Endothelial cell of umbilical vein (primary cell): ENCODE measurements around the gene FAM171A2. TPM values are rescaled to one million over a fixed set of nuclear protein-coding genes. Genes with fewer than 3 reads are reported as not detected.

Experiments
- BruUV-seq: library from RNA; stranded (reverse); fragments of 400-500 nt; replicated peaks from 2 replicates; lab custom pipeline; 2021; lab: Mats Ljungman, UMichigan
- CTCF ChIA-PET: fragments of 300-600, 350-600 bp; sonication (Branson Sonifier 250); formaldehyde crosslinking; loops from one replicate; lab custom pipeline; 2021; ENCODE audit warnings: antibody characterized with exemption, inconsistent platforms; lab: Charles Lee
- POLR2A ChIA-PET: fragments of 300-600, 350-600 bp; sonication (Branson Sonifier 250); formaldehyde crosslinking; loops from one replicate; lab custom pipeline; 2021; ENCODE audit warnings: antibody characterized with exemption, inconsistent platforms; lab: Charles Lee
- DNase-seq: peaks from one replicate; pipeline ENCODE4 v3.0.0-alpha.2; 2011; ENCODE audit warnings: low read depth, low spot score
- FAIRE-seq: peaks from 2 replicates; lab custom pipeline; 2011; peaks lifted over from hg19 to GRCh38; lab: Jason Lieb, UNC
- H2AFZ ChIP-seq: 2 replicates; pipeline ENCODE4 v1.6.0; 2012; ENCODE audit warnings: low read depth, low read length, control low read depth, inconsistent platforms
- H3K27ac ChIP-seq: 2 replicates; pipeline ENCODE4 v1.5.1; 2011; ENCODE audit warnings: low read depth, mild to moderate bottlenecking, control low read depth, low read length, moderate library complexity; ENCODE audit not compliant: insufficient read depth
- H3K27me3 ChIP-seq, 2 experiments: 2 replicates each; pipeline versions ENCODE4 v1.6.0 to v1.6.1; 2011; ENCODE audit warnings: low read length in 2 of 2, mixed read lengths in 1 of 2; ENCODE audit not compliant: control insufficient read depth in 2 of 2, insufficient read depth in 2 of 2
- H3K36me3 ChIP-seq, 2 experiments: 2 replicates in 1 of 2; 3 replicates in 1 of 2; pipeline ENCODE4 v1.5.1; 2011; ENCODE audit warnings: low read length in 2 of 2, mild to moderate bottlenecking in 1 of 2, moderate library complexity in 1 of 2; ENCODE audit not compliant: control insufficient read depth in 2 of 2, insufficient read depth in 2 of 2; ENCODE audit errors: extremely low read depth in 1 of 2
- H3K4me1 ChIP-seq: 3 replicates; pipeline ENCODE4 v1.5.1; 2011; ENCODE audit warnings: mild to moderate bottlenecking, low read length; ENCODE audit not compliant: control insufficient read depth, insufficient read depth; ENCODE audit errors: extremely low read depth
- H3K4me2 ChIP-seq: 2 replicates; pipeline ENCODE4 v1.6.1; 2011; ENCODE audit warnings: low read length, control low read depth, mixed read lengths; ENCODE audit not compliant: insufficient read depth
- H3K4me3 ChIP-seq, 3 experiments: fragments of 200-600 bp in 1 of 3; sonication (generic), shearing (Covaris generic) in 1 of 3; replicated peaks in 1 of 3; 2 replicates each; pipeline ENCODE4 v1.5.1; 2011 to 2016; ENCODE audit warnings: control low read depth in 3 of 3, low read length in 3 of 3, mild to moderate bottlenecking in 2 of 3, inconsistent platforms in 1 of 3, low read depth in 1 of 3, moderate library complexity in 1 of 3; ENCODE audit not compliant: insufficient read depth in 1 of 3
- H3K79me2 ChIP-seq: 2 replicates; pipeline ENCODE4 v1.6.0; 2012; ENCODE audit warnings: low read length, inconsistent platforms; ENCODE audit not compliant: control insufficient read depth, insufficient read depth
- H3K9ac ChIP-seq: replicated peaks from 2 replicates; pipeline ENCODE3; 2011; ENCODE audit warnings: low read length, control low read depth; ENCODE audit not compliant: insufficient read depth; ENCODE audit errors: extremely low read depth
- H3K9me1 ChIP-seq: replicated peaks from 3 replicates; pipeline ENCODE4 v1.6.0; 2011; ENCODE audit warnings: mild to moderate bottlenecking, low read length; ENCODE audit not compliant: control insufficient read depth, insufficient read depth; ENCODE audit errors: extremely low read depth
- H3K9me3 ChIP-seq: replicated peaks from 2 replicates; pipeline ENCODE4 v1.5.1; 2012; ENCODE audit warnings: low read length, inconsistent platforms; ENCODE audit not compliant: control insufficient read depth, insufficient read depth
- H4K20me1 ChIP-seq: replicated peaks from 2 replicates; pipeline ENCODE3; 2011; ENCODE audit warnings: mild to moderate bottlenecking, low read length; ENCODE audit not compliant: control insufficient read depth, insufficient read depth; ENCODE audit errors: extremely low read depth
- EZH2 ChIP-seq: IDR thresholded peaks from 2 replicates; pipeline ENCODE4 v1.6.1; 2012; ENCODE audit warnings: borderline replicate concordance, low read depth, mild to moderate bottlenecking, moderate library complexity, low read length, inconsistent platforms; ENCODE audit not compliant: severe bottlenecking
- FOS ChIP-seq: IDR thresholded peaks from 2 replicates; pipeline ENCODE4 v1.6.1; 2011; ENCODE audit warnings: mild to moderate bottlenecking, low read length, moderate library complexity, borderline replicate concordance; ENCODE audit not compliant: insufficient read depth
- GATA2 ChIP-seq: IDR thresholded peaks from 2 replicates; pipeline ENCODE4 v1.7.0; 2011; ENCODE audit warnings: low read depth, mild to moderate bottlenecking, moderate library complexity, mixed read lengths, low read length; ENCODE audit not compliant: insufficient read length, insufficient read depth
- JUN ChIP-seq: IDR thresholded peaks from 2 replicates; pipeline ENCODE4 v1.6.1; 2011; ENCODE audit warnings: borderline replicate concordance, low read depth; ENCODE audit not compliant: insufficient read length, insufficient read depth
- MYC ChIP-seq: IDR thresholded peaks from one replicate; pipeline ENCODE4 v1.6.1; 2011; ENCODE audit warnings: mild to moderate bottlenecking, low read depth, low read length
- POLR2A ChIP-seq: IDR thresholded peaks from 2 replicates; pipeline ENCODE4 v1.6.1; 2012; ENCODE audit warnings: low read depth, mild to moderate bottlenecking, control low read depth, low read length
- POLR2AphosphoS5 ChIP-seq: IDR thresholded peaks from 2 replicates; pipeline ENCODE4 v1.6.1; 2012; ENCODE audit warnings: low read depth, mild to moderate bottlenecking, control low read depth, low read length, moderate library complexity; ENCODE audit not compliant: insufficient read depth
- dilution Hi-C: fragments of 300-500 bp; cut with MboI; formaldehyde crosslinking; loops from one replicate; pipeline ENCODE4 v1.15.0; 2019; ENCODE audit warnings: low sequenced_read_pairs; ENCODE audit not compliant: extremely low pct_ligation_motif_present
- intact Hi-C: fragments of 100-400 bp; cut with micrococcal nuclease; formaldehyde crosslinking; loops from one replicate; pipeline ENCODE4 v1.10.0; 2022
- polyA plus RNA-seq, 4 experiments: library from polyadenylated mRNA; depleted of rRNA in 3 of 4; stranded (reverse) in 3 of 4; unstranded in 1 of 4; fragments of >200 nt; gene quantifications; 2 replicates each; pipeline versions ENCODE4 v1.2.1 to v1.2.3, GENCODE V29; 2011 to 2012; ENCODE audit warnings: missing spikeins in 1 of 4
- total RNA-seq: library from RNA; stranded (reverse); gene quantifications from 2 replicates; pipeline ENCODE4 v1.2.3, GENCODE V29; 2021
- TF ChIP-seq, protein P1 (sequence below), 2 donors: IDR thresholded peaks; 1 replicate in 1 of 2; 2 replicates in 1 of 2; pipeline ENCODE4 v1.5.1; 2011; ENCODE audit warnings: low read length in 2 of 2, mild to moderate bottlenecking in 2 of 2, moderate library complexity in 2 of 2, control low read depth in 1 of 2, inconsistent platforms in 1 of 2, low read depth in 1 of 2; ENCODE audit not compliant: insufficient read depth in 1 of 2; ENCODE audit errors: extremely low read depth in 1 of 2
- TF ChIP-seq, protein P2 (sequence below): IDR thresholded peaks from 2 replicates; pipeline ENCODE4 v1.6.1; 2011; ENCODE audit not compliant: insufficient read depth, insufficient read length

The FAM171A2 gene
- total and polyA plus RNA-seq, 2 donors (not counting 3 experiments of a cell fraction or from before 2014, with no cell fraction given) = 11.3 to 13.4 TPM

DNA sequence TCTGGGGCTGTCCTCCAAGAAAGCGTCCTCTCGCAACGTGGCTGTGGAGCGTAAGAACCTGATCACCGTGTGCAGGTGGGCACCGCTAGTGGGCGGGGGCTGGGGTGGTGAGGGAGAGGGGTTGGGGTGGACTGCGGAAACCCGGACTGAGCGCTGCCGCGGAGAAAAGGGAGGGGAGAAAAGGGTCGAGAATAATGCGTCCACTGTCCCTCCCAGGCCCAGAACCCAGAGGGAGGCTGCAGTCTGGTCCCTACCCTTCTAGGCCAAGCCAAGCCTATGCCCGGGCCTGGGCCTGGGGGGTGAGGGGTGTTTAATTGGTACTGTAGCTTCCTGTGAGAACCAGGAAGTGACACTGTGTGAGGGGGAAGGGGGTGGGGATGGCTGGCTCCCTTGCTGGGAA, 54.8 kb downstream of the FAM171A2 start:
- POLR2A ChIA-PET = no interaction called here
- Histone ChIP-seq H3K9ac (no peak overlapping the region), H3K9me3 (no peaks in the 10 kb centered on the region), H3K27me3 (peaks cover 18 to 21% of the 10 kb centered on the region in 2 experiments), H3K36me3 (no peaks in the 10 kb centered on the region), H3K79me2 (no peaks in the 10 kb centered on the region), H4K20me1 (no peaks in the 10 kb centered on the region), H3K4me3 (no peak overlapping the region), H3K4me2 (peak overlapping the region; percentile 18), H2AFZ (no peak overlapping the region), H3K9me1 (no peaks in the 10 kb centered on the region), H3K27ac (no peak overlapping the region), H3K4me1 (no peaks in the 10 kb centered on the region)
- intact Hi-C loops = loop anchor here (5.0 kb wide), 1 partner anchor 87 kb away; no protein-coding TSS in a partner anchor
- CTCF ChIA-PET = interaction anchor here (0.7 to 1.2 kb wide), 13 partner anchors 9 to 105 kb away, joined by 3 to 8 read pairs (median 4); partner anchors contain the start of gene UBTF
- TF ChIP-seq FOS (no peak), POLR2AphosphoS5 (no peak), MYC (no peak), GATA2 (no peak), JUN (no peak), POLR2A (no peak), EZH2 (no peak)
- TF ChIP-seq, protein P1, sequence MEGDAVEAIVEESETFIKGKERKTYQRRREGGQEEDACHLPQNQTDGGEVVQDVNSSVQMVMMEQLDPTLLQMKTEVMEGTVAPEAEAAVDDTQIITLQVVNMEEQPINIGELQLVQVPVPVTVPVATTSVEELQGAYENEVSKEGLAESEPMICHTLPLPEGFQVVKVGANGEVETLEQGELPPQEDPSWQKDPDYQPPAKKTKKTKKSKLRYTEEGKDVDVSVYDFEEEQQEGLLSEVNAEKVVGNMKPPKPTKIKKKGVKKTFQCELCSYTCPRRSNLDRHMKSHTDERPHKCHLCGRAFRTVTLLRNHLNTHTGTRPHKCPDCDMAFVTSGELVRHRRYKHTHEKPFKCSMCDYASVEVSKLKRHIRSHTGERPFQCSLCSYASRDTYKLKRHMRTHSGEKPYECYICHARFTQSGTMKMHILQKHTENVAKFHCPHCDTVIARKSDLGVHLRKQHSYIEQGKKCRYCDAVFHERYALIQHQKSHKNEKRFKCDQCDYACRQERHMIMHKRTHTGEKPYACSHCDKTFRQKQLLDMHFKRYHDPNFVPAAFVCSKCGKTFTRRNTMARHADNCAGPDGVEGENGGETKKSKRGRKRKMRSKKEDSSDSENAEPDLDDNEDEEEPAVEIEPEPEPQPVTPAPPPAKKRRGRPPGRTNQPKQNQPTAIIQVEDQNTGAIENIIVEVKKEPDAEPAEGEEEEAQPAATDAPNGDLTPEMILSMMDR (IDR thresholded peaks at IDR 0.05; ENCODE audit: extremely low read depth in 1 of 2, insufficient read depth in 1 of 2, low read depth in 1 of 2, low read length in 2 of 2) = no peak
- TF ChIP-seq, protein P2, sequence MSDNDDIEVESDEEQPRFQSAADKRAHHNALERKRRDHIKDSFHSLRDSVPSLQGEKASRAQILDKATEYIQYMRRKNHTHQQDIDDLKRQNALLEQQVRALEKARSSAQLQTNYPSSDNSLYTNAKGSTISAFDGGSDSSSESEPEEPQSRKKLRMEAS = no peak
- FAIRE-seq (no peak), DNase-seq (no peak)
- dilution Hi-C loops = no loop called here
- no TSS peak for BruUV-seq
